Measurements from ENCODE around the gene EFCAB13.
"Not testable (repeated sequence)": the region's sequence is repeated elsewhere in the genome, so short reads cannot be mapped to it uniquely, and the experiment has no call there.

The EFCAB13 gene

GRCh38 chr17:47413872-47414271, 90.1 kb downstream of the EFCAB13 start:
- Histone ChIP-seq H3K9ac (ENCODE audit: insufficient read length) (no peak overlapping the region), H3K36me3 (ENCODE audit: insufficient read depth, low read length) (no peaks in the 10 kb centered on the region), H3K27ac (no peak overlapping the region), H3K4me3 (no peak overlapping the region), H3K9me3 (ENCODE audit: low read depth, low read length) (no peaks in the 10 kb centered on the region)
- TF ChIP-seq FOXP2 (optimal IDR thresholded peaks at IDR 0.05; ENCODE audit: control extremely low read depth, extremely low read length, insufficient read depth) (no peak), POLR2AphosphoS5 (IDR thresholded peaks at IDR 0.05; ENCODE audit: borderline replicate concordance, low read depth, low read length) (no peak), EZH2 (IDR thresholded peaks at IDR 0.05) (no peak)
- no peak for DNase-seq (ENCODE audit: low read depth, low spot score)

GRCh38 chr17:47414612-47415011, 90.9 kb downstream of the EFCAB13 start:
- no peak overlapping the region for H3K4me3 ChIP-seq
- DNase-seq (ENCODE audit: low read depth, low spot score), result no peak
- H3K9ac ChIP-seq (ENCODE audit: insufficient read length), result no peak overlapping the region
- H3K36me3 ChIP-seq (ENCODE audit: insufficient read depth, low read length), result no peaks in the 10 kb centered on the region
- no peaks in the 10 kb centered on the region for H3K9me3 ChIP-seq (ENCODE audit: low read depth, low read length)
- no peak overlapping the region for H3K27ac ChIP-seq
- TF ChIP-seq POLR2AphosphoS5 (IDR thresholded peaks at IDR 0.05; ENCODE audit: borderline replicate concordance, low read depth, low read length), result no peak
- no peak for TF ChIP-seq FOXP2 (optimal IDR thresholded peaks at IDR 0.05; ENCODE audit: control extremely low read depth, extremely low read length, insufficient read depth)
- no peak for TF ChIP-seq EZH2 (IDR thresholded peaks at IDR 0.05)

- Histone ChIP-seq H3K9ac (ENCODE audit: insufficient read length) (no peak overlapping the region), H3K4me3 (no peak overlapping the region), H3K36me3 (ENCODE audit: insufficient read depth, low read length) (no peaks in the 10 kb centered on the region), H3K27ac (no peak overlapping the region), H3K9me3 (ENCODE audit: low read depth, low read length) (no peaks in the 10 kb centered on the region)
- TF ChIP-seq EZH2 (IDR thresholded peaks at IDR 0.05) (no peak), FOXP2 (optimal IDR thresholded peaks at IDR 0.05; ENCODE audit: control extremely low read depth, extremely low read length, insufficient read depth) (no peak), POLR2AphosphoS5 (IDR thresholded peaks at IDR 0.05; ENCODE audit: borderline replicate concordance, low read depth, low read length) (no peak)
- no peak for DNase-seq (ENCODE audit: low read depth, low spot score)
Measured at GRCh38 chr17:47423406-47424295, 99.9 kb downstream of the EFCAB13 start.

GRCh38 chr17:47425233-47425632, 101.5 kb downstream of the EFCAB13 start:
- not testable (repeated sequence) for H3K9ac ChIP-seq (ENCODE audit: insufficient read length); H3K36me3 ChIP-seq (ENCODE audit: insufficient read depth, low read length); H3K4me3 ChIP-seq; DNase-seq (ENCODE audit: low read depth, low spot score); H3K27ac ChIP-seq; H3K9me3 ChIP-seq (ENCODE audit: low read depth, low read length)

GRCh38 chr17:47425887-47426635, 102.3 kb downstream of the EFCAB13 start:
- H3K4me3 ChIP-seq; H3K9me3 ChIP-seq (ENCODE audit: low read depth, low read length); H3K36me3 ChIP-seq (ENCODE audit: insufficient read depth, low read length): not testable (repeated sequence)

GRCh38 chr17:47427985-47428384, 104.2 kb downstream of the EFCAB13 start:
- no peak overlapping the region for H3K4me3 ChIP-seq
- no peak overlapping the region for H3K27ac ChIP-seq
- no peak for TF ChIP-seq POLR2AphosphoS5 (IDR thresholded peaks at IDR 0.05; ENCODE audit: borderline replicate concordance, low read depth, low read length)
- no peak for TF ChIP-seq FOXP2 (optimal IDR thresholded peaks at IDR 0.05; ENCODE audit: control extremely low read depth, extremely low read length, insufficient read depth)
- no peak for TF ChIP-seq EZH2 (IDR thresholded peaks at IDR 0.05)
- H3K9ac ChIP-seq (ENCODE audit: insufficient read length), result no peak overlapping the region
- DNase-seq (ENCODE audit: low read depth, low spot score), result no peak
- no peaks in the 10 kb centered on the region for H3K36me3 ChIP-seq (ENCODE audit: insufficient read depth, low read length)
- H3K9me3 ChIP-seq (ENCODE audit: low read depth, low read length), result no peaks in the 10 kb centered on the region

More at GRCh38 chr17:47425887-47426635, 102.3 kb downstream of the EFCAB13 start:
- not testable (repeated sequence) for H3K27ac ChIP-seq; DNase-seq (ENCODE audit: low read depth, low spot score); H3K9ac ChIP-seq (ENCODE audit: insufficient read length)

GRCh38 chr17:47432240-47432639, 108.5 kb downstream of the EFCAB13 start:
- not testable (repeated sequence) for H3K9ac ChIP-seq (ENCODE audit: insufficient read length); H3K27ac ChIP-seq; H3K36me3 ChIP-seq (ENCODE audit: insufficient read depth, low read length); H3K4me3 ChIP-seq; DNase-seq (ENCODE audit: low read depth, low spot score); H3K9me3 ChIP-seq (ENCODE audit: low read depth, low read length)

- 0 out of 2 replicates have a peak, but pooled peaks cover 5% of the 10 kb centered on the region for H3K36me3 ChIP-seq (ENCODE audit: insufficient read depth, low read length)
- no peak overlapping the region for H3K27ac ChIP-seq
- H3K9ac ChIP-seq (ENCODE audit: insufficient read length), result no peak overlapping the region
- no peak for DNase-seq (ENCODE audit: low read depth, low spot score)
- H3K9me3 ChIP-seq (ENCODE audit: low read depth, low read length), result no peaks in the 10 kb centered on the region
- no peak for TF ChIP-seq EZH2 (IDR thresholded peaks at IDR 0.05)
- no peak for TF ChIP-seq FOXP2 (optimal IDR thresholded peaks at IDR 0.05; ENCODE audit: control extremely low read depth, extremely low read length, insufficient read depth)
- TF ChIP-seq POLR2AphosphoS5 (IDR thresholded peaks at IDR 0.05; ENCODE audit: borderline replicate concordance, low read depth, low read length), result no peak
- H3K4me3 ChIP-seq, result no peak overlapping the region
Measured at GRCh38 chr17:47465165-47465564, 141.4 kb downstream of the EFCAB13 start.

- not testable (repeated sequence) for DNase-seq (ENCODE audit: low read depth, low spot score); H3K36me3 ChIP-seq (ENCODE audit: insufficient read depth, low read length); H3K4me3 ChIP-seq; H3K9me3 ChIP-seq (ENCODE audit: low read depth, low read length); H3K9ac ChIP-seq (ENCODE audit: insufficient read length); H3K27ac ChIP-seq
Measured at GRCh38 chr17:47466976-47467375, 143.2 kb downstream of the EFCAB13 start.

All from SK-N-MC (cell line).